ENCODE measurements around the gene NRG2.

Gene NRG2

DNA sequence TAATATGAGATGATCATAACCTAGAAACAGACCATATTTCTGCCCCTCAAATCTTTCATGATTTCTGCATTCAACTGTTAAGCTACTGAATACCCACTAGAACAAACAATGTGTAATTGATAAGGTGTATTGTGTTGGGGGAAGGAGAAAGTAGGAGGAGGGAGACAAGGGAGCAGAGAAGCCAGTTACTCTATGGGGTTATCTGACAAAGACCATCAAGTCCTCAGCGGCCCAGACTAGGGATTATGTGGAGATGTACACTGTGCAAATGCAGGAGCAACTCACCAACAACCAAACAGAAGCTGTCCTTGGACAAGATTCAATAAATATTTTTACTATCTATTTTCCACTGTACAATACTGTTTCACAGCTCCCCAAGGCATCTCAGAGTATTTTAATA, 2.7 kb downstream of the NRG2 start:
- no peak for DNase-seq

DNA sequence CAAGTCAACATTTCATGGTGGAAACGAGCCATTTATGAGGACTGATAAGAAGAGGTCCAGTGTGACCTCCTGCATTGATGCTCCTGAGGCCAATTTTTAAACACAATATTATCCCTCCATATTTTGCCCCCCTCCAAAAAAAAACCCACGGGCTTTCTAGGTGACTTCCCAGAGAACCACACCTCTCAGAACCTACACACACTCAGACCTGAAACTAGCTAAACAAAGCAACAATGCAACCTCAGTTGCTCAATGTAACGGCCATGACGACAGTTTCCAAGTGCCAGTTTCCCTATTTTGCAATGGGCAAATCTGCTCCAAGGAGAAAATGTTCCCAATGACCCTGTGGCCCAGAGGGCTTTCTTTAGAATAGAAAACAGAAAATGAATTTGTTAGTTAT, 3.5 kb downstream of the NRG2 start:
- no peak for DNase-seq

DNA sequence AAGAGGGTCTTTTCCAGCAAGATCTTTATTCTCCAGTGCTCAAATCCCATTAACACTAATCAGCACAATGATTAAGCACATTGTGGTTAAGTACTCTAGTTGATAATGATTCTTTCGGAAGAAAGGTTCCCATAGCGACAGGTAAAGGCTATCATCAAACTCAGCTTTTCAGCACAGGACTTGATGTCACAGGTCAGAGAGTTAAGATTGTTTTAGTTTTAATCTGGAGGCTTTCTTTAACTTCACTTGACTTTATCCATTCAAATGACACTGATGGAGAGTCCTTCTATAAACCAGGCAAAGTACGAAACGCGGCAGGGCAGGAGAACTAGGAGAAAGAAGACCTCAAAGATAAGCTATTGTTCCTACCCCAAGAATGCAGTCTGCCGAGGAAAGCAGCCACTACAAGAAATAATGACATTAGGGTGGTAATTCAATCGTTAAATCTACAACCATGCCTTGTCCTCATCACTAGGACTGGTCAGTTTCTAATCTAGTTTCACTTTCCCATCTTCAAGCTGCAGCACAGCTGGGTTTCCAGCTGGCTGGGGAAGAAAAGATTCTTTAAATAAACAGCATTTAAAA, 4.6 kb downstream of the NRG2 start:
- DNase-seq, result no peak

DNA sequence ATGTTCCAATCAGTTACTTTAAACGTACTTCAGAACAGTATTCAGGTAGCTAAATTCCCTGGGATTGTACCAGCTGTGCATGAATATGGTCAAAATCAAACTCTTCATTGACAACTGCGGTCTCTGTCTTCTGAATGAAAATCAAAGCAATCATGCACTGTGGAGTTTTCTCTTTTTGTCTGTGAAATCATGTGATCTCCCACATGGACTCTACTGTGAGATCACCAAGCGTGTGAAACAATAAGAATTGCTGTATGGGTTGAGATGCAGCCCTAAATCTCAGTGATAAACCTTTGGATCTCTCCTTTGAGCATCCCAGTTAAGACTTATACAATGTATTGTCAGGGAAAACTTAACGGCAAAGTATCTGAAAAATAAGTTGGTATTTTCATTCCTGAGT, 6.1 kb downstream of the NRG2 start:
- DNase-seq, result no peak

DNA sequence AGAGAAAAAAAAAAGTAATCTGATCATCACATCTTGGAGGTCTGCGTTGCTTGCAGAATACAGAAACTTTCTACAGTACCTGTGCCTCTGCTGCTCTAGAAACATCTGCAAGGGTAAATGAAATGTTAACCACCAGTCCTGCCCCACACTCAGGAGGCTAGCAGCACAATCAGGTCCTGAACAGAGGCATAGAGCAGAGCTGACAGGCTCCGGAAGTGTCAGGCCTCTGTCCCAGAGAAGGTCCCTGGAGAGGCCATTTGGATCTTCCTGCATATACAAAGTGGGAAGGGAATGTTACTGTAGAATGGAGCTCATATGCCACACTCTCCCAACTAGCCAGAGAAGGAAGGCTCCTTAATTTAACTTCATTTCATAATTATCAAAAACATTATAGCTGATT, 7.2 kb downstream of the NRG2 start:
- no peak for DNase-seq

DNA sequence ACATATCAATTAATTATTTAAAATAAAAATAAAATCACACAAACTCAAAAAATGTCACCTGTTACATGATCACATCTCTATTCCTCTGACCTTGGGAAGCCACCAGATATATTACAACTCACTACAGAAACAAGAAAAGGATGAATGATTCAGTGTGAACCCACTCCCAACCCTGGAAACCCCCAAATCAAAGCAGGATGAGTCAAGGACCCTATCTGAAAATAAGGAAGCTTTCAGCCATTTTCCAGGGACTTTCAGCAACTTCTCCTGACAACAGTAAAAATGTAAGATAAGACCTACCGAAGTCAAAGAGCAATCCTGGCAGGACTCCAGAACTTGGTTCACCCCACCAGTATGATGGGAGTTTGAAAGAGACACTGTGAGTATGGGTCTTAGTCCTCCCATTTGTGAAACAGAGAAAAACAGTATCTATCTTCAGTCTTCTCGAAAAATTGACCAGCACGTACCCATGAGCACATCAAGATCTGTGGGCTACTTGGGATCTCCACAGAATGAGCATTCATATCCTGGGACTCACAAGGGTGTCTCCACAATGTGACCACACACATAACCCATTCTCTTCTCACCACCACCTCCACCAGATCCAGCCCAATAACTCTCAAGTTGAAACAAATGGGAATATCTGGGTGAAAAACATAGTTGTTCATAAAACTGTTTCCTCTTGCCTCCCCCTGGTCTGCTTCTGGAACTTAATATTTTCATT, 9.9 kb downstream of the NRG2 start:
- no peak for DNase-seq

DNA sequence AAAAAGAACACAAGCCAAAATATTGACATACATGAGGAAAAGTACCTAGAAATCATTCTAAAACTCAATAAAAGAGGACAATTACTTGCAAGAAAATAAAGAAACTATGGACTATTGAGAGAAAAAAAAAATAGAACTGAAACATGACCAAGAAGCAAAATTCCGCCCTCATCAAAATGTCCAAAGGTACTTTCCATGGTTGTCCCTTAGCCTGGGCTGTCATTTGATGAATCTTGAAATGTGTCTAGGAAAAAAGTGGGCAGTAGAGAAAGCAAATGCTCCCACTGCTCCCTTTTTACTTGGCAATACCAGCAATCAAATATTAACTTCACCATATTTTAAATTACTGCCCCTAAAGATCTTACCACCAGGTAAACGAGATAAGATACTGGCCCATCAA, 10.8 kb downstream of the NRG2 start:
- no peak for DNase-seq

DNA sequence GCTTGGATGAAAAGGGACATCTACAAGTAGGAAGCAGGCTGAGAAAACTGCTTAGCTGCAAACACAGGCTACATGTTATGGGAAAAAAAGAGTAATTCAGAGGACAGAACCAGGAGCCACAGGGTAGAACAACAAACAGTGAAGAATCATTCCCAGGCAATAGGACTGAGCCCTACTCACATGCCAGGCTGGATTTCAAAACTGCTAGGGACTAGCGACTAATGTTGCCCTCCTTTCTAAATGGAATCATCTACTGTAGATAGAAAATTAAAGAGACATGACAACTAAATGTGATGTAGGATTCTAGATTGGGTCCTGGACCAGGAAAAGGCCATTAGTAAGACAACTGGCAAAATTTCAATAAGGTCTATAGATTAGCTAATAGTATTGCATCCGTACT, 15.3 kb downstream of the NRG2 start:
- no peak for DNase-seq

DNA sequence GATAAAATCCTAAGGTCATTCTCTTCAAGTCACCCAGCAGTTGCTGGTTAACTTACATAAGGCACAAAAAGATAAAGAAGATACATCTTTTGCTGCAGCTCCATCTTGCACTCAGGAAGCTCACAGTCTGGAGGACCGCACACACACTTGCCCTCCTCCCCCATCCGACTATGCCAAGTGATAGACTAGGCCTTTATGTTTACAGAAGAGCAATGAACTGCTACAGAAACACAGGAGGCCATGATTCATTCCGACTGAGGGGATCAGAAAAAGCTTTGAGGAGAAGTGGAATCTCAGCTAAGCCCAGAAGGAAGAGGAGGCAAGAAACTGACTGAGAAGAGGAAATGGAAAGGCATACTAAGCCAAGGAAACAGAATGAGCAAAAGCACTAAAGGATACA, 17.4 kb downstream of the NRG2 start:
- DNase-seq, result no peak

DNA sequence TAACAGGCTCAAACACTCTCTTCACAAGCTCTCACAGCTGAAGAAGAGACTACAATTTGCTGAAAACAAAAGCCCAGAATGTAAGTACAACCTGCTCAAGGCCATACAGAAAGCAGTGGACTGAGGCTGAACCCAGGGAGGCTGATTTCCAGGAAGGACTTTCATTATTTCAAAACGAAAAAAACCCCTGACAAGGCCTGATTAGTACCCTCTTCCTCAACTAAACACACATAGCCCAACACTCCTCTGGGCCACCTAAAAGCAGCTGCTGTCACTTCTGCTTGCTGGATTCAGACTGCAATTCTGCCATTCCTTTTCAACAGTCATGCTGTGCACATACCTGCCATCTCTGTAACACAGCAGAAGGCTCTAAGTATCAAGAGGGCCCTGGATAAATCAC, 18.2 kb downstream of the NRG2 start:
- no peak for DNase-seq

DNA sequence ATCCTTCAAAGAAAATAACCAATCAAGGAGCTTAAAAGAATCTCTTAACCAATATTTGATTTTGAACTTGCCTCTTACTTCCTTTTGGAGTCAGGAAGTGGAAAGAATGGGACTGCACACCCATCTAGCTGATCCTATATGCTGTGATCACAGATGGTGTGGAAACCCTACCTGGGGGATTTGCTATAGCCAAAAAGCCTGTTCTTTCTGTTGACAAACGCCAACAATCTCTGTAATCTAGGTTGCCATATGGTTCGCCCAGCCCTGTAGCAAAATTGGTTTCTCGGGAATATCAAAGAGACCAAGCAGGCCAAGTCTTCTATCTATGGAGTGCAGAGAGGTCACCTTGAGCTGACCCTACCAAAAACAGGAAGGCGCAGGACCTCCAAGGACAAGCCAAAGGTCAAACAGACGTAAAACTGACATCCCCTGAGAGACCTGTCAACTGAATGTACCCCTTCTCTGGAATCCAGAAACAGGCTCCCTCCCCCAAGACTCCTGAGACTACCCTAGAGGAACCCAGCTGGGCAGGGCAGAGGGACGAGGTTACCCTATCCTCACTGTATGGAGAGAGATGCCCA, 19.4 kb downstream of the NRG2 start:
- no peak for DNase-seq

DNA sequence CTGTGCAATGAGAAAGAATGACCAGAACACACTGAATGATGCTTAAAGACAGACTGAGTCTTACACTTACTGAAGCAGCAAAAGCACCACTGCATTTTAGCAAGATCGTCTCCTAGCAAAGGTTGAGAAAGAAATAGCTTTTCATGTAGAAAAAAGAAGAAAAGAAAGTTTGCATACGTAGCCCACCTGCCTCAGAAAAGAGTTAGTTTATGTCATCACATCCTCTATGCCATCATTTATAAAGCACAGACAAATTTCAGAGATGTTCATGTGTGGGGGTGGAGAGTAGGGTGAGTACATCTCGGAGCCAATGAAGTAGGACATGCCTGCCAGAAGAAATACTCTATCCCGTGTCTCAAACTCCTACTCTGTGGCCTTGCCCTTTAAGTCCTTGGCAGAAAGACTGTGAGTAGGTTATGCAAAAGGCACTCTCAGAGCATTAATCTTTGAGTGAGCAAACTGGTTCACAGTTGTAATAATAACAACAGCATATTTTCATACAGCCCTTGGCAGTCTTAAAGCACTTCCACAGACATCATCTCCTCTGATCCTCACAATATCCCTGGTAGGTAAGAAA, 22.4 kb downstream of the NRG2 start:
- no peak for DNase-seq

DNA sequence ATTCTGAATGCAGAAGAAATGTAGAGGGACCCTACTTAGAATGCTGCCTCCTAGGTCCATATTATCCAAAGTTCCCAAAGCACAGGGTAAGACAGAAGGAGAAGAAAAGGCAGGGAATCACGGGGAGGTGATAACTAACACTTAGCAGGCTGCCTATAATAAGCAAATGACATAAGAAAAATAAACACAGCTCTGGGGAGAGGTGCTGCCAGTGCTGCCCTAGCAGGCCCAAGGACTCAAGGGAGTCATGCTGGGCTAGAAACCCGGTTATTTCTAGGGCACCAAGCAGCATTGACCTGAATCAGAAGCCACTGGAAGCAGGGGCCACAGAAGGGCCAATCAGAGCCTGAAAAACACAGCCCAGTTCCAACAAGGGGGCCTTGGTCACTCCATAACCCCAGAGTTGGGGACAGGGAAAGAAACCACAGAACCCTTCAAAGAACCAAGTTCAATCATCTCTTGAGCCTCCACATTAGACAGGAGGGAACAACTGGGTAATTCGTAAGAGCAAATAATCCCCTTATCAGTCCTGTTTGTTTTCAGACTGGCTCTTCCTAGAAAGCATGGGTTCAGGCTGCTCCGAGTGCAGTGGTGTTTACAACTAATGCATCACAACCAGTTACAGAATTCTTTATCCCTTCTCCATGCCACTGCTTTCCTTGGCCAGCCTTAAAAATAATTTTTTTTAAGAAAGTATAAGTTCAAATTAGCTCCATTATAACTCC, 24.0 kb downstream of the NRG2 start:
- DNase-seq, result no peak

DNA sequence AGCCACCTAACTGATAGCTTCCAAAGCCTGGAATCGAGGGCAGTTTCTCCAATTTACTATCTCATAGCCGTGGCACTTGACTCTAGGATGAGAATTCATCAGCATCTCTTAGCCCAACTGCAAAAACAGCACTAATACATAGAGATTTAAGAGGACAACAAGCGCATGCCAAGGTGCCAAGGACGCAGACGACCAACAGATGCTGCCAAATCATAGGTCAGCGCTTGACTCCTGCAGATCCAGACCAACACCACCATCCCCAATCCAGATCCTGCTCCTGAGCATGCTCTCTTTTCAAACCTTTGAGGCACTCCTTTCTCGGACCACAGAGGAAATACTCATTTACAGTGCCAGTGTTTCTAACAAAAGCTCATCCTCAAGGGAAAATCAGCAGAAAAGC, 24.6 kb downstream of the NRG2 start:
- no peak for DNase-seq

DNA sequence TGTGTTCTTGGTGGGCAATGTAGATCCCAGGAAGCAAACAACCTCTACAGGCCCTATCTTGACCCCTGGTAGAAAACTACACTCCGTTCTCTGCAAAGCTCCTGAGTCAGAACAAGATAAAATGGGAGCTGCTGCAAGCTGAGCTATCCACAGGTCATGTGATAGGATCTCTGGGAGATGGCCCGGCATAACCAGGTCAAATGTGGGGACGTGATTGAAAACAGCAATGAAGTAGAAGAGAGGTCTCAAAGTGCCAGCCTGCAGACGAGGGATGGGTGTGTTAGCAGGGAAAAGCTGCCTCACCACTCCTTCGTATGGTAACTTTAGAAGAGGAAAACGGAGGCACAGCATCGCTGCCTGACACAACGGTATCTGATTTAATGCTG, 25.0 kb downstream of the NRG2 start:
- no peak for DNase-seq

DNA sequence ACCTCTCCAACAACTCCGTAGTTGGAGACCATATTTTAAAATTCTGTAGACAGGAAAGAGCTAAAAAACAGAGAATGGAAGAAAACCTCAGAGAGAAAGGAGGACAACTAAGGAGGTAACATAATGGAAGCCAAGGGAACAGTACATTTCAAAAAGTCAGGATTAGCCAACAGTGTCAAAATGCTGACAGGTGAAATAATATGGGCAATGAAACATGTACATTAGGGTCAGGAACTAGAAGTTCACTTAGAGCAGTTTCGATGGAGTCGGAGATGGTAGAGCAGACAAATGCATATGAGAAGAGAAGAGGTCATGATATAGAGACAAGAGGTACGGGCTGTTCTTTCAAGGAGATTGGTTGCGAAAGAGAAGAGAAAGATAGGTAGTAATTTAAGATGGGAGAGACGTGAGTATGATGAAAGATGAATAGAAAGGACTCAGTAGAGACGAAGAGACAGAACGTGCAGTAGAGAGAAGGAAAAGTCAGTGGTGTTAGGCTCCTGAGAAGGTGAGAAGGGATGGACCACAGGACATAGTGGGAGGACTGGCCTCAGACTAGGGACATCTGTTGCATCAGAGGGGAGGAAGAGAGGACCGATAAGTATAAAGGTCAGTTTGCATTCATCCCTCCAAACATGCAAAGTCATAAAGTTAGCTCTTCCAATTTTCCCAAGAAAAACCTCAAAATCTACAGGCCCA, 25.6 kb downstream of the NRG2 start:
- no peak for DNase-seq

DNA sequence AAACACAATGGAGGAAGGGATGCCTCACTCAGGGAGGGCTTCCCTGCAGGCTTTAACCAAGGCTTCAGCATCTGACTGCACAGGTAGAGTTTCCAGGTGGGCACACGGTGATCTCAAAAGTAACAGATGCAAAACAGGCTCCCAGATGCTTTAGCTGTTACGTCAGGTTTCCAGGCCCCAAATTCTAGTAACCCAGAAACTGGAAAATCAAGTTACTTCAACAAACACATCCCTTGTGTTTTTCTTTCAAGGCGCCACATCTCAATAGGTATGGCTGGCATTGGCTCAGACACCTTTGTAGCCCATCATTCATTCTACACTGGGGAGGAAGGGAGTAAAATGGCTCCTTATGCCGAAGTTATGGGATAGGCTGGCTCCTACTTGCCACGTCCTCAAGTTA, 27.4 kb downstream of the NRG2 start:
- no peak for DNase-seq

DNA sequence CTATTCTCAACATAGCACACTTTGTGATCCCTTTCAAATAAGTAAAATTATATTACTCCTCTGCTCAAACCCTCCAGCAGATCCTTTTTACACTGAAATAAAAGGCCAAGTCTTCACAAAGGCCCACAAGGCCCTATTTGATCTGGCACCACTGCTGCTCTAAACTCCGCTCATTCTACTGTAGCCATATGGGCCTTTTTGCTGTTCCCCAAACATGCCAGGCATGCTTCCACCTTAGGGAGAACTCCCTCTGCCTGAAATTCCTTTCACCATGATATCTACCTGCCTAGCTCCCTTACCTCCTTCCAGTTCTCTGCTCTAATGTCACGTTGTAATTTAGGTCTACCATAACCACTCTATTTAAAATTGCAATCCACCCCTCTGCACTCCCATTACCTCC, 28.3 kb downstream of the NRG2 start:
- DNase-seq, result no peak

DNA sequence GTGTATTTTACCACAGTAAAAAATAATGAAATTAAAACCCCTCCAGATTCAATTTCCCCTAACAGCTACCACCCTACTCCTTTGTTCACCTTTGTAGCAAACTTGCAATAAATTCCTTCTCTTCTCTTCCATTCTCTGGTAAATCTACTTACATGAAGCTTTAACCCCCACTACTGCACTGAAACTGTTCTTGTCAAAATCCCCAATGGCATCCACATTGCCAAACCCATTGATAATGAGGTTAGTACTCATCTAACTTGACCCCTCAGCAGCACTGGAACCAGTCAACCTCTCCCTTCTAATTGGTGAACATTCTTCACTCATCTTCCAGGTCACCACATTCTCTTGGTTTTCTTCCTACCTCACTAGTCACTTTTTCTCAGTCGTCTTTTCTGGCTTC, 29.6 kb downstream of the NRG2 start:
- DNase-seq, result no peak

DNA sequence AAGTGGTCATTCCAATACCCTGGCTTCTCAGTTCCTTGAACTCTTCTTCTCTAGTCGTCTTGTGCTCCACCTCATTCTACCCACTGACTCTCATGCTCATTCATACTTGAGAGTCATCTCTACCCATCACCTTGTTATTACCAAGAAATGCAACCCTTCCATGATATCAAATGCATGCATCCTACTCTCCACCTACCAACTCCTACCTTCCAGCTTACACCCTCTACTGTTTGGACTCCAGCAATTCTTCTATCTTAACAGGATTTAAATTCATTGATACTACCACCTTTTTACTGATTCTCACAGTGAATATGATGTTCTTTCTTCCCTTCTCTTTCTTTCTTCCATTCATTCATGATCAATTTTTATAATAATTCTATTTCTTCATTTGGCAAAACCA, 30.7 kb downstream of the NRG2 start:
- DNase-seq, result no peak

DNA sequence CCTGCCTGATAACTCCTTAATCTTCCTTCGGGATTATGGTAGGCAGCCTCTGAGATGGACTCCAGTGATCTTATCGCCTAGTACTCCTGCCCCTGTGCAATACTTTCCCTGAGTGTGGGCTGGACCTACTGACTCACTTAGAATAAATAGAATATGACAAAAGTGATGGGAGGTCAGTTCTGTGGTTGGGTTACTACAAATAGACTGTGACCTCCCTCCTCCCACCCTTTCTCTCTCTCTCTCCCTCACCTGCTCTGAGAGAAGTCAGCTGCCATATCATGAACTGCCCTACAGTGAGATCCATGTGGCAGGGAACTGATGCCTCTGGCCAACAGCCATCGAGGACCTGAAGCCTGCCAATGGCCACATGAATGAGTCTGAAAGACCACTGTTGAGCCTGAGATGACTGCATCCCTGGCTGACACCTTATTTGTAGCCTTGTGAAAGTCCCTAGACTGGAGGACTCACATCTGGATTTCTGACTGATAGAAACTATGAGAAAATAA, 31.7 kb downstream of the NRG2 start:
- DNase-seq, result no peak

DNA sequence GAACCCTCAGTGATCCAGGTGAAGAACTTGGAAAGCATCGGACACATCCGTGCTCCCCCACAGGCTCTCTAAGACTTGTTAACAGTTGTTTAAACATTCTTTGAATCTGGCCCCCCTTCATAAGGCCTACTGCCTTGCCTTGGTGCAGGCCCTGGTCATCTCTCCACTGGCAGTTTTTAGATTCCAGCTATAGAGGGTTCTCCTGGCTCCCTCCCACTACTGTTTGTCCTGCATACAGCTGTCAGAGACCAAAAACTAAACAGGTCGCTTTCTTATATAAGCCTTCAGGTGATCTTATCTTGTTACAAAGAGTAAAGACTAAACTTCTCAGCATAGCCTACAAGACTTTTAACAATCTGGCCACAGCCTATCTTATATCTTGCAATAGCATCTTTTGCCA, 32.3 kb downstream of the NRG2 start:
- DNase-seq, result no peak

DNA sequence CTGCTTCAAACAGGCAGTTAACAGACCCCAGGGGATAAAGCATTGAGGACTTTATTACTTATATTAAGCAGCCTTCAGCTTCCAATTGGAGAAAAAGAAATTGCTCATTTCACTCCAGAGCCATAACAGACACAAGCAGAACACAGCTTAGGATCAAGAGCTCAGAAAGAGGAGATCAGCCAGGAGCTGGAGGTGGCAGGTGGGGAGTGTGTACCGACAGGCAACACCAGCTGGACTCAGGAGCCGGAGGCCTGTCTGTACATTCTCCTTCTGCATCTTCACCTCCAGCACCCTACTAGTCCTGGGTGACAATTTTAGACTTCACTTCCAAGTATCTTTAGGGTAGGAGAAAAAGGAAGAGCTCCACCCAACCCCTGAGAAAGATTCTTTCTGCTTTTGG, 35.8 kb downstream of the NRG2 start:
- DNase-seq, result no peak
